Keratinocyte (primary cell): Measurements from ENCODE around the gene NIT1. TPM values are rescaled to one million over a fixed set of nuclear protein-coding genes. Genes with fewer than 3 reads are reported as not detected.

Experiments
- DNase-seq: peaks from one replicate; pipeline ENCODE4 v3.0.0-alpha.2; 2011; ENCODE audit warnings: low read depth, missing footprints, low spot score
- FAIRE-seq: peaks from 2 replicates; lab custom pipeline; 2011; peaks lifted over from hg19 to GRCh38; lab: Jason Lieb, UNC
- H2AFZ ChIP-seq: 2 replicates; pipeline ENCODE4 v1.6.0; 2012; ENCODE audit warnings: low read length, control low read depth, inconsistent platforms; ENCODE audit not compliant: control insufficient read depth
- H3K27ac ChIP-seq: 2 replicates; pipeline ENCODE4 v1.5.1; 2011; ENCODE audit warnings: low read length; ENCODE audit not compliant: control insufficient read depth, insufficient read depth
- H3K27me3 ChIP-seq: 3 replicates; pipeline ENCODE4 v1.6.0; 2011; ENCODE audit warnings: low read length; ENCODE audit not compliant: control insufficient read depth, insufficient read depth; ENCODE audit errors: extremely low read depth
- H3K36me3 ChIP-seq, 2 experiments: 2 replicates in 1 of 2; 3 replicates in 1 of 2; pipeline ENCODE4 v1.5.1; 2011; ENCODE audit warnings: low read length in 2 of 2, mild to moderate bottlenecking in 1 of 2; ENCODE audit not compliant: control insufficient read depth in 2 of 2, insufficient read depth in 2 of 2; ENCODE audit errors: extremely low read depth in 1 of 2
- H3K4me1 ChIP-seq: 3 replicates; pipeline ENCODE4 v1.5.1; 2011; ENCODE audit warnings: low read length; ENCODE audit not compliant: control insufficient read depth, insufficient read depth; ENCODE audit errors: extremely low read depth
- H3K4me2 ChIP-seq: 3 replicates; pipeline ENCODE4 v1.6.0; 2011; ENCODE audit warnings: low read depth, low read length; ENCODE audit not compliant: control insufficient read depth, insufficient read depth; ENCODE audit errors: extremely low read depth
- H3K4me3 ChIP-seq, 3 experiments: fragments of 200-600 bp in 1 of 3; sonication (generic) in 1 of 3; 2 replicates in 2 of 3; 3 replicates in 1 of 3; pipeline ENCODE4 v1.5.1; 2011 to 2016; ENCODE audit warnings: low read length in 3 of 3, mild to moderate bottlenecking in 3 of 3, control low read depth in 2 of 3, inconsistent platforms in 1 of 3, low read depth in 1 of 3, mixed read lengths in 1 of 3, mixed run types in 1 of 3, moderate library complexity in 1 of 3; ENCODE audit not compliant: control insufficient read depth in 2 of 3, insufficient read depth in 2 of 3; ENCODE audit errors: extremely low read depth in 1 of 3
- H3K79me2 ChIP-seq: 2 replicates; pipeline ENCODE4 v1.6.0; 2012; ENCODE audit warnings: low read length; ENCODE audit not compliant: control insufficient read depth, insufficient read depth
- H3K9ac ChIP-seq: 3 replicates; pipeline ENCODE4 v1.6.0; 2011; ENCODE audit warnings: low read length; ENCODE audit not compliant: control insufficient read depth, insufficient read depth; ENCODE audit errors: extremely low read depth
- H3K9me1 ChIP-seq: 3 replicates; pipeline ENCODE4 v1.6.0; 2011; ENCODE audit warnings: low read length; ENCODE audit not compliant: control insufficient read depth, insufficient read depth; ENCODE audit errors: extremely low read depth
- H3K9me3 ChIP-seq: 2 replicates; pipeline ENCODE4 v1.5.1; 2012; ENCODE audit warnings: low read depth, low read length; ENCODE audit not compliant: control insufficient read depth
- H4K20me1 ChIP-seq: 3 replicates; pipeline ENCODE4 v1.6.0; 2011; ENCODE audit warnings: low read length; ENCODE audit not compliant: control insufficient read depth, insufficient read depth; ENCODE audit errors: extremely low read depth
- EZH2 ChIP-seq: IDR thresholded peaks from one replicate; pipeline ENCODE4 v1.6.1; 2012; ENCODE audit warnings: inconsistent platforms, mild to moderate bottlenecking, low read length, moderate library complexity
- dilution Hi-C: fragments of 300-500 bp; cut with MboI; formaldehyde crosslinking; loops from one replicate; pipeline ENCODE4 v1.7.0; 2020; ENCODE audit warnings: low sequenced_read_pairs; ENCODE audit not compliant: extremely low pct_ligation_motif_present
- polyA plus RNA-seq, 5 experiments: library from polyadenylated mRNA; depleted of rRNA in 3 of 5; stranded (reverse) in 3 of 5; stranded (forward) in 1 of 5; unstranded in 1 of 5; fragments of >200 nt; gene quantifications; 1 replicate in 1 of 5; 2 replicates in 3 of 5; 3 replicates in 1 of 5; pipeline versions ENCODE4 v1.2.1 to v1.2.3, GENCODE V29; 2011 to 2012; ENCODE audit warnings: missing spikeins in 2 of 5, low read depth in 1 of 5, low replicate concordance in 1 of 5
- TF ChIP-seq, protein P1 (sequence below), 3 experiments: IDR thresholded peaks in 1 of 3; conservative IDR thresholded peaks in 1 of 3; optimal IDR thresholded peaks in 1 of 3; 2 replicates in 2 of 3; 3 replicates in 1 of 3; pipeline versions ENCODE3 to v1.5.1; 2011; ENCODE audit warnings: low read length in 3 of 3, mild to moderate bottlenecking in 3 of 3, moderate library complexity in 2 of 3, control low read depth in 1 of 3, inconsistent platforms in 1 of 3; ENCODE audit not compliant: insufficient read depth in 2 of 3; ENCODE audit errors: extremely low read depth in 1 of 3

The NIT1 gene
- polyA plus RNA-seq, 1 donor (not counting 4 experiments of a cell fraction or from before 2014, with no cell fraction given) = 22.9 TPM

DNA sequence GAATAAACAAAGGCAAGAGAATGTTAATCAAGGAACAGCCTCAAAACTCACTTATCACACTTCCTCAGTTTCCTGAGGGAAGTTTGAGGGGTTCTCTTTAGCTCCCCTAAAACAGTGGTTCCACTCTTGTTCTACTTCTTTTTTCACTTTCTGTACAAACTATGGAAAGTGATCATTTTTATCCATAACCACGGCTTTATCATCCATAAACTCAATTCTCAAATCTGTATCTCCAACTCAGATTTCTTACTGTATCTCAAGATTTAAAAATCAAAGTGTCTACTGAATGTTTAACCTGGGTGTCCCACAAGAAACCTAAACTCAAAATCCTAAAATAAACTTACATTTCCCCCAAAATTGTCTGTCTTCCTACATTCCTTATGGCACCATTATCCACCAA lies 4.0 kb upstream of the NIT1 start:
- no peaks in the 10 kb centered on the region for H4K20me1 ChIP-seq
- peak overlapping the region; percentile 62 for H3K4me2 ChIP-seq

DNA sequence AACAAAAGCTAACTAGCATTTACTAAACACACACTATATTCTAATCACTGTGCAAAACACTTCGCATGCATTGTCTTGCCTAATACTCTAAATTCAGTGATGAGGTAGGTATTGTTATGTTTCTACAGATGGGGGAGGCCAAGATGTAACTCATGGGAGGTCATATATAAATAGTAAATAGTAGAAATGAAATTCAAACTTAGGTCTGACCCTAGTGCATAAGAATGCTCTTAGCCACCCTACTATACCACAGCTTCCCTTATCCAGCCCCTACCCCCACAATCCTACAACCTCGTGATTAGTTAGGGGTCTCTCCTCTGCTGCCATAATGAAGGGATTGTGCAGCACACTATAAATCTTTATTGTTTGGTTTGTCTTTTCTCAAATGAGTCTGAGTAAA lies 3.3 kb upstream of the NIT1 start:
- Histone ChIP-seq H2AFZ (no peak overlapping the region), H3K27me3 (no peaks in the 10 kb centered on the region), H3K79me2 (peaks cover 79% of the 10 kb centered on the region), H3K9me1 (no peaks in the 10 kb centered on the region), H3K9ac (peak overlapping the region; percentile 35), H3K9me3 (no peaks in the 10 kb centered on the region), H3K4me3 (peak overlapping the region in 2 of 3 experiments; percentile 33 to 36), H4K20me1 (no peaks in the 10 kb centered on the region), H3K36me3 (peaks cover 2 to 19% of the 10 kb centered on the region in 2 experiments), H3K4me2 (peak overlapping the region; percentile 62), H3K4me1 (peaks cover 33% of the 10 kb centered on the region), H3K27ac (peak overlapping the region; percentile 97)
- FAIRE-seq (no peak), DNase-seq (no peak)
- dilution Hi-C loops = no loop called here
- TF ChIP-seq, protein P1, sequence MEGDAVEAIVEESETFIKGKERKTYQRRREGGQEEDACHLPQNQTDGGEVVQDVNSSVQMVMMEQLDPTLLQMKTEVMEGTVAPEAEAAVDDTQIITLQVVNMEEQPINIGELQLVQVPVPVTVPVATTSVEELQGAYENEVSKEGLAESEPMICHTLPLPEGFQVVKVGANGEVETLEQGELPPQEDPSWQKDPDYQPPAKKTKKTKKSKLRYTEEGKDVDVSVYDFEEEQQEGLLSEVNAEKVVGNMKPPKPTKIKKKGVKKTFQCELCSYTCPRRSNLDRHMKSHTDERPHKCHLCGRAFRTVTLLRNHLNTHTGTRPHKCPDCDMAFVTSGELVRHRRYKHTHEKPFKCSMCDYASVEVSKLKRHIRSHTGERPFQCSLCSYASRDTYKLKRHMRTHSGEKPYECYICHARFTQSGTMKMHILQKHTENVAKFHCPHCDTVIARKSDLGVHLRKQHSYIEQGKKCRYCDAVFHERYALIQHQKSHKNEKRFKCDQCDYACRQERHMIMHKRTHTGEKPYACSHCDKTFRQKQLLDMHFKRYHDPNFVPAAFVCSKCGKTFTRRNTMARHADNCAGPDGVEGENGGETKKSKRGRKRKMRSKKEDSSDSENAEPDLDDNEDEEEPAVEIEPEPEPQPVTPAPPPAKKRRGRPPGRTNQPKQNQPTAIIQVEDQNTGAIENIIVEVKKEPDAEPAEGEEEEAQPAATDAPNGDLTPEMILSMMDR (optimal IDR thresholded peaks at IDR 0.05 in 1 of 3, IDR thresholded peaks at IDR 0.05 in 1 of 3, conservative IDR thresholded peaks at IDR 0.05 in 1 of 3; ENCODE audit: extremely low read depth in 1 of 3, insufficient read depth in 2 of 3, low read length in 3 of 3) = no peak
- TF ChIP-seq EZH2 = no peak

More for the DNA sequence above, 4.0 kb upstream of the NIT1 start:
- Histone ChIP-seq H2AFZ (no peak overlapping the region), H3K9me3 (no peaks in the 10 kb centered on the region), H3K9ac (no peak overlapping the region), H3K9me1 (no peaks in the 10 kb centered on the region), H3K4me3 (peak overlapping the region in 1 of 3 experiments; percentile 5), H3K4me1 (peaks cover 26% of the 10 kb centered on the region), H3K36me3 (peaks cover 4 to 19% of the 10 kb centered on the region in 2 experiments), H3K79me2 (peaks cover 82% of the 10 kb centered on the region), H3K27me3 (no peaks in the 10 kb centered on the region), H3K27ac (peak overlapping the region; percentile 97)
- DNase-seq (no peak), FAIRE-seq (no peak)
- dilution Hi-C loops = no loop called here
- no peak for TF ChIP-seq EZH2
- TF ChIP-seq, protein P1 (optimal IDR thresholded peaks at IDR 0.05 in 1 of 3, IDR thresholded peaks at IDR 0.05 in 1 of 3, conservative IDR thresholded peaks at IDR 0.05 in 1 of 3; ENCODE audit: extremely low read depth in 1 of 3, insufficient read depth in 2 of 3, low read length in 3 of 3) = no peak
